HepG2 (cell line): ENCODE measurements around the gene ARL5B. TPM values are rescaled to one million over a fixed set of nuclear protein-coding genes. Genes with fewer than 3 reads are reported as not detected.

Experiments
- CHD4 ChIP-seq: fragments of 200-600 bp; sonication (generic); IDR thresholded peaks from 2 replicates; pipeline ENCODE4 v1.7.0; 2017; ENCODE audit warnings: mild to moderate bottlenecking, low read length, borderline replicate concordance
- CSRNP2 ChIP-seq: sonication (generic); formaldehyde crosslinking; conservative IDR thresholded peaks from 2 replicates; pipeline ENCODE4 v1.8.0; 2022; ENCODE audit warnings: low read depth, missing genetic modification reagents
- FOXO4 ChIP-seq: sonication (generic); formaldehyde crosslinking; conservative IDR thresholded peaks from 2 replicates; pipeline ENCODE4 v1.8.1; 2023; ENCODE audit warnings: missing genetic modification reagents
- HMG20A ChIP-seq: IDR thresholded peaks from 2 replicates; pipeline ENCODE4 v1.6.1; 2016; ENCODE audit warnings: borderline replicate concordance
- JUNB ChIP-seq: sonication (generic); formaldehyde crosslinking; IDR thresholded peaks from 2 replicates; pipeline ENCODE4 v1.8.0; 2022; ENCODE audit warnings: missing genetic modification reagents, mild to moderate bottlenecking, borderline replicate concordance
- KDM6A ChIP-seq: IDR thresholded peaks from 2 replicates; pipeline ENCODE4 v1.6.1; 2016; ENCODE audit warnings: low read depth
- KMT2B ChIP-seq: IDR thresholded peaks from 2 replicates; pipeline ENCODE4 v1.6.1; 2016; ENCODE audit warnings: missing genetic modification reagents, missing compliant biosample characterization
- MED8 ChIP-seq: sonication (generic); formaldehyde crosslinking; IDR thresholded peaks from 2 replicates; pipeline ENCODE4 v1.8.1; 2023; ENCODE audit warnings: mild to moderate bottlenecking, missing genetic modification reagents; ENCODE audit not compliant: insufficient replicate concordance
- MTF1 ChIP-seq: sonication (generic); formaldehyde crosslinking; IDR thresholded peaks from 2 replicates; pipeline ENCODE4 v1.5.0; 2020; ENCODE audit warnings: missing genetic modification reagents
- RNF2 ChIP-seq: fragments of 450-650 bp; conservative IDR thresholded peaks from 2 replicates; pipeline ENCODE4 v1.6.1; 2016; ENCODE audit warnings: low read depth
- THAP9 ChIP-seq: sonication (generic); formaldehyde crosslinking; IDR thresholded peaks from 2 replicates; pipeline ENCODE4; 2020; ENCODE audit warnings: missing genetic modification reagents, mild to moderate bottlenecking, borderline replicate concordance
- TMF1 ChIP-seq: sonication (generic); formaldehyde crosslinking; IDR thresholded peaks from 2 replicates; pipeline ENCODE4 v1.8.1; 2022; ENCODE audit warnings: low read depth, missing genetic modification reagents
- TOPORS ChIP-seq: sonication (generic); formaldehyde crosslinking; IDR thresholded peaks from 2 replicates; pipeline ENCODE4 v1.8.0; 2023; ENCODE audit warnings: mild to moderate bottlenecking, missing genetic modification reagents
- ZFX ChIP-seq: sonication (generic); formaldehyde crosslinking; IDR thresholded peaks from 2 replicates; pipeline ENCODE4 v1.4.0; 2020; ENCODE audit warnings: mild to moderate bottlenecking, low read depth, missing genetic modification reagents, moderate library complexity
- ZNF235 ChIP-seq: sonication (generic); formaldehyde crosslinking; IDR thresholded peaks from 2 replicates; pipeline ENCODE4 v1.8.1; 2023; ENCODE audit warnings: mild to moderate bottlenecking, missing genetic modification reagents, borderline replicate concordance
- ZNF691 ChIP-seq: sonication (generic); formaldehyde crosslinking; IDR thresholded peaks from 2 replicates; pipeline ENCODE4 v1.4.0; 2020; ENCODE audit warnings: missing genetic modification reagents, low read depth, mild to moderate bottlenecking, borderline replicate concordance
- ZNF724P ChIP-seq: sonication (generic); formaldehyde crosslinking; IDR thresholded peaks from 2 replicates; pipeline ENCODE4 v1.8.0; 2022; ENCODE audit warnings: missing genetic modification reagents, borderline replicate concordance
- ZNF746 ChIP-seq: sonication (generic); formaldehyde crosslinking; IDR thresholded peaks from 2 replicates; pipeline ENCODE4 v1.8.0; 2022; ENCODE audit warnings: mild to moderate bottlenecking, missing genetic modification reagents
- polyA plus RNA-seq, 8 experiments: library from polyadenylated mRNA; depleted of rRNA in 3 of 8; stranded (reverse) in 7 of 8; unstranded in 1 of 8; fragments of >200 nt; fragmentation: Illumina TruSeq in 4 of 8; extraction: Trizol in 4 of 8; gene quantifications; 2 replicates each; pipeline versions ENCODE4 v1.2.1 to v1.2.3, GENCODE V29; 2011 to 2016; ENCODE audit warnings: low read depth in 4 of 8, missing spikeins in 1 of 8, mixed read lengths in 1 of 8; ENCODE audit not compliant: insufficient read depth in 1 of 8
- total RNA-seq, 5 experiments: library from RNA; depleted of rRNA; stranded (reverse); fragments of >200 nt; fragmentation: Illumina TruSeq; extraction: Trizol; gene quantifications; 2 replicates each; pipeline ENCODE4 v1.2.3, GENCODE V29; 2016; ENCODE audit warnings: low read depth in 1 of 5
- TF ChIP-seq, protein P1 (sequence below): sonication (generic); formaldehyde crosslinking; IDR thresholded peaks from 2 replicates; pipeline ENCODE4 v1.4.0; 2020; ENCODE audit warnings: mild to moderate bottlenecking, missing genetic modification reagents
- TF ChIP-seq, protein P2 (sequence below): sonication (generic); formaldehyde crosslinking; IDR thresholded peaks from 2 replicates; pipeline ENCODE4 v1.4.0; 2020; ENCODE audit warnings: missing genetic modification reagents, borderline replicate concordance

ARL5B gene
- total and polyA plus RNA-seq, 2 of the 13 experiments (the other 11 are each of a cell fraction or from before 2014, with no cell fraction given): 26.6 to 32.7 TPM

DNA sequence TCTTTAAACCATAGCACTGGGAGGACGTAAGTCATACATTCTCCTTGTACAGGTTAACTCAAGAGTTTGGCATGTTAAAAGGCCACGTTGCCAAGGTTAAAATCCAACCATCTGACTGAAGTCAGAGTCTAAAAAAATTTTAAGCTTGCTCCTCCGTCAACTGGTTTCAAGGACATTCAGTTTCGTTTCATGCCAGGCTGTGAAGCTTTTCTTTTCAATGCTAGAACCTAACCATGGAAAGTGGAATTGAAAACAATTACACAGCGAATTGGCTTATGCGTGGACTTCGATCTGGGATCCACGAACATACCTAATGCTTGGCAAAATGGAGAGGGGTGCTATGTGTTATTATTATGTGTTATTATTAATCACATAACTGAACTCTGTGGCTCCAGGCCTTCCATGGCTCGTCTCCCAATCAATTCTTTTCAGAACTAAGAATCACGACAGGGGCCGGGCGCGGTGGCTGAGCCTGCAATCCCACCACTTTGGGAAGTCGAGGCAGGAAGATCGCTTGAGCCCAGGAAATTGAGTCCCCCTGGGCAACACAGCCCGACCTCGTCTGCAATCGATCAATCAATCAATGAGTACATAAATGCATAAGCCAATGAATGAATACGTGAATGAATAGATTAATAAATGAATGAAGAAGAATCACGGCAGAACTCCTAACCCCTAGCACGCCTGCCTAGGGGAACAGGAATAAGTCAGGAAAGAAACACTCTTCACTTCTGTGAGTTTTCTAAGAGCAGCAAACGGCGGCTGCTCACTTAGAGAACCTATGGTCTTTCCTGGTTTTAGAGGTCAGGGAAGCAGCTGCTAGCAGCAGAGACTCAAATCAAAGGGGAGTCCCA lies 733 bp upstream of the ARL5B start (continued):
- 0 out of 2 replicates have a peak, but pooled peaks have one; percentile 63 for TF ChIP-seq FOXO4 (CRISPR knock-in tag)
- TF ChIP-seq KMT2B (CRISPR knock-in tag): no peak
- no peak for TF ChIP-seq KDM6A (CRISPR knock-in tag)
- TF ChIP-seq CHD4: no peak
- TF ChIP-seq ZNF235 (CRISPR knock-in tag): 0 out of 2 replicates have a peak, but pooled peaks have one; percentile 11
- TF ChIP-seq JUNB: no peak
- no peak for TF ChIP-seq CSRNP2
- TF ChIP-seq ZFX: no peak
- TF ChIP-seq MTF1: no peak
- no peak for TF ChIP-seq TMF1 (CRISPR knock-in tag)
- TF ChIP-seq ZNF746 (CRISPR knock-in tag): no peak
- peak; percentile 24; the same call in 1 of the 2 replicates for TF ChIP-seq ZNF724P (CRISPR knock-in tag)
- TF ChIP-seq TOPORS (CRISPR knock-in tag): no peak
- peak; percentile 40 for TF ChIP-seq MED8 (CRISPR knock-in tag)
- TF ChIP-seq, protein P1, sequence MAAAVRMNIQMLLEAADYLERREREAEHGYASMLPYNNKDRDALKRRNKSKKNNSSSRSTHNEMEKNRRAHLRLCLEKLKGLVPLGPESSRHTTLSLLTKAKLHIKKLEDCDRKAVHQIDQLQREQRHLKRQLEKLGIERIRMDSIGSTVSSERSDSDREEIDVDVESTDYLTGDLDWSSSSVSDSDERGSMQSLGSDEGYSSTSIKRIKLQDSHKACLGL: no peak
- TF ChIP-seq, protein P2, sequence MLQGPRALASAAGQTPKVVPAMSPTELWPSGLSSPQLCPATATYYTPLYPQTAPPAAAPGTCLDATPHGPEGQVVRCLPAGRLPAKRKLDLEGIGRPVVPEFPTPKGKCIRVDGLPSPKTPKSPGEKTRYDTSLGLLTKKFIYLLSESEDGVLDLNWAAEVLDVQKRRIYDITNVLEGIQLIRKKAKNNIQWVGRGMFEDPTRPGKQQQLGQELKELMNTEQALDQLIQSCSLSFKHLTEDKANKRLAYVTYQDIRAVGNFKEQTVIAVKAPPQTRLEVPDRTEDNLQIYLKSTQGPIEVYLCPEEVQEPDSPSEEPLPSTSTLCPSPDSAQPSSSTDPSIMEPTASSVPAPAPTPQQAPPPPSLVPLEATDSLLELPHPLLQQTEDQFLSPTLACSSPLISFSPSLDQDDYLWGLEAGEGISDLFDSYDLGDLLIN: no peak
- no peak for TF ChIP-seq HMG20A (CRISPR knock-in tag)
- no peak; the same call in 1 of the 2 replicates for TF ChIP-seq ZNF691 (CRISPR knock-in tag)
- no peak for TF ChIP-seq RNF2
- TF ChIP-seq THAP9: 0 out of 2 replicates have a peak, but pooled peaks have one; percentile 6
